AG04450 (cell line): ENCODE measurements around the gene ATN1. TPM values are rescaled to one million over a fixed set of nuclear protein-coding genes. Genes with fewer than 3 reads are reported as not detected.
"Not testable (repeated sequence)": the region's sequence is repeated elsewhere in the genome, so short reads cannot be mapped to it uniquely, and the experiment has no call there.

Experiments used
- CTCF ChIA-PET: fragments of 300-600, 350-600 bp; formaldehyde crosslinking; extraction: SDS; loops from one replicate; lab custom pipeline; 2022; ENCODE audit warnings: antibody characterized with exemption, inconsistent platforms; lab: Charles Lee
- POLR2A ChIA-PET: fragments of 350-600 bp; formaldehyde crosslinking; extraction: SDS; loops from one replicate; lab custom pipeline; 2021; ENCODE audit warnings: antibody characterized with exemption, inconsistent platforms; lab: Yijun Ruan, JAX
- DNase-seq: peaks from one replicate; pipeline ENCODE4 v3.0.0-alpha.2; 2011; ENCODE audit warnings: low read depth, low spot score
- H3K27ac ChIP-seq: one replicate; pipeline ENCODE4 v1.5.1; 2012; ENCODE audit warnings: low read depth, low read length, control low read depth
- H3K27me3 ChIP-seq: one replicate; pipeline ENCODE4 v1.6.0; 2012; ENCODE audit warnings: low read length; ENCODE audit not compliant: control insufficient read depth, insufficient read depth
- H3K4me3 ChIP-seq: 2 replicates; pipeline ENCODE4 v1.5.1; 2011; ENCODE audit warnings: mild to moderate bottlenecking, low read depth, low read length, control low read depth
- H3K9me3 ChIP-seq: 2 replicates; pipeline ENCODE4 v1.5.1; 2012; ENCODE audit warnings: low read length; ENCODE audit not compliant: control insufficient read depth, insufficient read depth
- CTCF ChIP-seq: IDR thresholded peaks from 2 replicates; pipeline ENCODE4 v1.5.1; 2011; ENCODE audit warnings: low read depth, low read length, control low read depth, inconsistent platforms
- polyA plus RNA-seq: library from polyadenylated mRNA; depleted of rRNA; stranded (reverse); fragments of >200 nt; gene quantifications from 2 replicates; pipeline ENCODE4 v1.2.3, GENCODE V29; 2011

The ATN1 gene
- polyA plus RNA-seq, 1 experiment = 11.2 TPM

GRCh38 chr12:6904280-6905276 is 23.2 kb upstream of the ATN1 start, which contains the start of gene LRRC23:
Gene LRRC23, plus strand, starts transcription at chr12:6904822. Its CDS starts 812 bp downstream, at chr12:6905634.
- Histone ChIP-seq H3K4me3 (peak within 1 kb of the TSS; percentile 96), H3K27me3 (no peaks in the 10 kb centered on the region), H3K9me3 (no peaks in the 10 kb centered on the region), H3K27ac (peak within 1 kb of the TSS; percentile 57)
- TF ChIP-seq CTCF = no peak
- ChIA-PET POLR2A (interaction anchor here (1.0 to 1.6 kb wide), 2 partner anchors 13 to 31 kb away, joined by 3 to 4 read pairs; partner anchors contain the start of gene SPSB2), CTCF (interaction anchor here (0.6 to 4.4 kb wide), 6 partner anchors 9 to 36 kb away, joined by 3 to 23 read pairs (median 5); partner anchors contain the start of genes ENO2 and SPSB2)
- DNase-seq = peak; percentile 83

GRCh38 chr12:6905414-6906040 is 22.2 kb upstream of the ATN1 start:
- POLR2A ChIA-PET = interaction anchor here (1.6 kb wide), 1 partner anchor 14 kb away, joined by 4 read pairs; no protein-coding TSS in a partner anchor
- Histone ChIP-seq H3K27ac (no peak overlapping the region), H3K9me3 (no peaks in the 10 kb centered on the region), H3K27me3 (no peaks in the 10 kb centered on the region), H3K4me3 (peak overlapping the region; percentile 96)
- CTCF ChIA-PET = interaction anchor here (0.6 to 4.4 kb wide), 5 partner anchors 8 to 36 kb away, joined by 3 to 23 read pairs (median 6); partner anchors contain the start of genes ENO2 and SPSB2
- no peak for TF ChIP-seq CTCF
- no peak for DNase-seq

GRCh38 chr12:6908141-6908540 is 19.6 kb upstream of the ATN1 start:
- H3K27me3 ChIP-seq, H3K4me3 ChIP-seq, DNase-seq, H3K9me3 ChIP-seq, H3K27ac ChIP-seq: not testable (repeated sequence)
- ChIA-PET POLR2A (interaction anchor here (0.5 to 1.2 kb wide), 4 partner anchors 17 to 374 kb away, joined by 3 to 5 read pairs (median 4); partner anchors contain the start of genes GAPDH and SPSB2), CTCF (interaction anchor here (1.1 to 4.4 kb wide), 3 partner anchors 17 to 35 kb away, joined by 3 to 23 read pairs (median 4); partner anchors contain the start of gene SPSB2)

- ChIA-PET CTCF (interaction anchor here (0.6 to 4.4 kb wide), 4 partner anchors 16 to 84 kb away, joined by 3 to 23 read pairs (median 4); partner anchors contain the start of gene SPSB2), POLR2A (interaction anchor here (0.6 kb wide), 1 partner anchor 30 kb away, joined by 4 read pairs; no protein-coding TSS in a partner anchor)
- no peak for TF ChIP-seq CTCF
- Histone ChIP-seq H3K9me3 (no peaks in the 10 kb centered on the region; the same call in 1 of the 2 replicates), H3K4me3 (no peak overlapping the region), H3K27ac (no peak overlapping the region), H3K27me3 (no peaks in the 10 kb centered on the region)
- DNase-seq = no peak
Measured at GRCh38 chr12:6909421-6910145, 18.2 kb upstream of the ATN1 start.
